Ascending aorta (tissue), 2 donors: ENCODE data around the gene PNO1. TPM values are rescaled to one million over a fixed set of nuclear protein-coding genes. Genes with fewer than 3 reads are reported as not detected.

Source experiments
- DNase-seq, 2 donors: peaks; one replicate each; pipeline ENCODE4 v3.0.0-alpha.2; 2019; ENCODE audit warnings: low spot score in 2 of 2
- H3K27ac ChIP-seq, 2 donors: fragments of 200-600 bp; sonication (generic); one replicate each; pipeline ENCODE4 v1.5.1; 2016 to 2017; ENCODE audit warnings: mild to moderate bottlenecking in 1 of 2
- H3K27me3 ChIP-seq: fragments of 200-600 bp; sonication (generic); one replicate; pipeline ENCODE4 v1.5.1; 2017
- H3K36me3 ChIP-seq, 2 donors: fragments of 200-600 bp; sonication (generic); one replicate each; pipeline ENCODE4 v1.5.1; 2016
- H3K4me1 ChIP-seq, 2 donors: fragments of 200-600 bp; sonication (generic); one replicate each; pipeline ENCODE4 v1.5.1; 2016 to 2017; ENCODE audit warnings: mild to moderate bottlenecking in 1 of 2
- H3K4me3 ChIP-seq, 2 donors: fragments of 200-600 bp; sonication (generic); one replicate each; pipeline ENCODE4 v1.5.1; 2016 to 2017; ENCODE audit warnings: mild to moderate bottlenecking in 1 of 2
- H3K9me3 ChIP-seq, 2 donors: fragments of 200-600 bp; sonication (generic); one replicate each; pipeline ENCODE4 v1.5.1; 2016
- intact Hi-C: fragments of 100-400 bp; cut with DNase I; formaldehyde crosslinking; loops from one replicate; pipeline ENCODE4 v1.15.1; 2023
- total RNA-seq: library from RNA; depleted of rRNA; stranded (reverse); fragments of >200 nt; gene quantifications from one replicate; pipeline ENCODE4 v1.1.0, GENCODE V29; 2016
- TF ChIP-seq, protein P1 (sequence below), 3 experiments: fragments of 200-600 bp in 2 of 3; fragments of 450-650 bp in 1 of 3; sonication (generic) in 2 of 3; IDR thresholded peaks; one replicate each; pipeline ENCODE4 v1.5.1; 2016 to 2019; ENCODE audit warnings: antibody characterized with exemption in 3 of 3, mild to moderate bottlenecking in 1 of 3, moderate library complexity in 1 of 3

Gene PNO1
- total RNA-seq, 1 donor from 2014 or later: 5.4 TPM

DNA sequence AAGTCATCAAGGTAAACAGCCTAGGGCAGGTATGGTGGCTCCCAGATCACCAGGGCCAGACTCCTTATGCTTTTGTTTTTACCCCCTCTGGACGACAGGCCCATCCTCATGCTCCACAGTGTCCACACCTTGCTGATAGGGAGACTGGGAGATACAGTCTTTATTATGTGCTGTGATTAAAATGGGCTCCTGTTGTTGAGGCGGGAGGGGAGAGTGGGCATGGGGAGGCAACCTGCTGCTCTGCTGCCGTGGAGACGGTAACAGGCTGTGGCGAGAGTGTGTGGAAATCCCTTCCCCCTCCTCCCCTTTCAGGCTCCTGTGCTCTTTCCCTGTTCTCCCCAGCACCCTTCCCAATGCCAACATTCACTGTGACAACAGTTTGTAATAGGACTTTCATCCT lies 38.2 kb upstream of the PNO1 start:
- TF ChIP-seq, protein P1, sequence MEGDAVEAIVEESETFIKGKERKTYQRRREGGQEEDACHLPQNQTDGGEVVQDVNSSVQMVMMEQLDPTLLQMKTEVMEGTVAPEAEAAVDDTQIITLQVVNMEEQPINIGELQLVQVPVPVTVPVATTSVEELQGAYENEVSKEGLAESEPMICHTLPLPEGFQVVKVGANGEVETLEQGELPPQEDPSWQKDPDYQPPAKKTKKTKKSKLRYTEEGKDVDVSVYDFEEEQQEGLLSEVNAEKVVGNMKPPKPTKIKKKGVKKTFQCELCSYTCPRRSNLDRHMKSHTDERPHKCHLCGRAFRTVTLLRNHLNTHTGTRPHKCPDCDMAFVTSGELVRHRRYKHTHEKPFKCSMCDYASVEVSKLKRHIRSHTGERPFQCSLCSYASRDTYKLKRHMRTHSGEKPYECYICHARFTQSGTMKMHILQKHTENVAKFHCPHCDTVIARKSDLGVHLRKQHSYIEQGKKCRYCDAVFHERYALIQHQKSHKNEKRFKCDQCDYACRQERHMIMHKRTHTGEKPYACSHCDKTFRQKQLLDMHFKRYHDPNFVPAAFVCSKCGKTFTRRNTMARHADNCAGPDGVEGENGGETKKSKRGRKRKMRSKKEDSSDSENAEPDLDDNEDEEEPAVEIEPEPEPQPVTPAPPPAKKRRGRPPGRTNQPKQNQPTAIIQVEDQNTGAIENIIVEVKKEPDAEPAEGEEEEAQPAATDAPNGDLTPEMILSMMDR (IDR thresholded peaks at IDR 0.05): no peak
- Histone ChIP-seq H3K4me1 (no peaks in the 10 kb centered on the region), H3K27ac (no peak overlapping the region), H3K36me3 (no peaks in the 10 kb centered on the region), H3K9me3 (no peaks in the 10 kb centered on the region), H3K4me3 (no peak overlapping the region), H3K27me3 (no peaks in the 10 kb centered on the region)
- DNase-seq: no peak
- intact Hi-C loops: no loop called here

DNA sequence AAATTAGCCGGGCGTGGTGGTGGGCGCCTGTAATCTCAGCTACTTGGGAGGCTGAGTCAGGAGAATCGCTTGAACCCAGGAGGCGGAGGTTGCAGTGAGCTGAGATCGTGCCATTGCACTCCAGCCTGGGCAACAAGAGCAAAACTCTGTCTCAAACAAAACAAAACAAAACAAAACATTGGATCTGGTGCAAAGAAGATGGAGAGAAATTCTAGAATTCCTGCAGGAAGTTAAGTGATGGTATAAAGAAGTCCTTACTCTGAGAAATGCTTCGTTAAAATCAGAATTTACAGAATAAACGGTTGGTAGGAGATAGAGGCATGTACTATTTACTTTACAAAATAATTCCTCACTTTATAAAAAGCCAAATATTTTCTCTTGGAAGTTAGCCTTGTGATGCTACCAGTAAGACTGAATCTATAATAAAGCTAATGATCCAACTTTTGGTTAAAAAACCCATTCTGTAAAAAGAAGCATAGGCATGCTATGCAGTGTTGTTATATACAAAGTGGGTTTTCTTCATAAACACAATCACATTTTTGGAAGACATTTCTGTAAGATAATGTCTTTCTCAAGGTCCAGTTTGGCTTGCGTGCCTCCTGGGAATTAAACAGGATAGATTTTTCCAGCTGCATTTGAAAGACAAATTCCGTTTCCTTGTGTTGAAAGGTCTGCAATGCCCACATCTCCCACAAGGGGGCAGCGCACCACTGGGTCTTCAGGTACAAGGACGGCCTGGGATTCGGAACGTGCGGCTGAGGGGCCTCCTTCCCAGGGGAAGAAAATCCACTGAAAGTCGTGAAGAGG lies 35.6 kb upstream of the PNO1 start:
- no peak overlapping the region for H3K4me3 ChIP-seq
- DNase-seq: peak; percentile 22 to 92
- intact Hi-C loops: loop anchor here (1.0 to 2.0 kb wide), 2 partner anchors 161 to 319 kb away; no protein-coding TSS in a partner anchor

GRCh38 chr2:68122680-68122964 lies 35.1 kb upstream of the PNO1 start:
- Histone ChIP-seq H3K36me3 (no peaks in the 10 kb centered on the region), H3K4me3 (no peak overlapping the region), H3K4me1 (no peaks in the 10 kb centered on the region), H3K27ac (no peak overlapping the region), H3K27me3 (no peaks in the 10 kb centered on the region), H3K9me3 (no peaks in the 10 kb centered on the region)
- TF ChIP-seq, protein P1 (IDR thresholded peaks at IDR 0.05): no peak
- no peak for DNase-seq
- intact Hi-C loops: loop anchor here (1.0 to 2.0 kb wide), 2 partner anchors 160 to 319 kb away; no protein-coding TSS in a partner anchor

More for the DNA sequence above, 35.6 kb upstream of the PNO1 start:
- Histone ChIP-seq H3K36me3 (no peaks in the 10 kb centered on the region), H3K4me1 (no peaks in the 10 kb centered on the region), H3K27ac (no peak overlapping the region), H3K27me3 (no peaks in the 10 kb centered on the region), H3K9me3 (no peaks in the 10 kb centered on the region)
- TF ChIP-seq, protein P1 (IDR thresholded peaks at IDR 0.05): peak; percentile 81 to 96 (median 90)

DNA sequence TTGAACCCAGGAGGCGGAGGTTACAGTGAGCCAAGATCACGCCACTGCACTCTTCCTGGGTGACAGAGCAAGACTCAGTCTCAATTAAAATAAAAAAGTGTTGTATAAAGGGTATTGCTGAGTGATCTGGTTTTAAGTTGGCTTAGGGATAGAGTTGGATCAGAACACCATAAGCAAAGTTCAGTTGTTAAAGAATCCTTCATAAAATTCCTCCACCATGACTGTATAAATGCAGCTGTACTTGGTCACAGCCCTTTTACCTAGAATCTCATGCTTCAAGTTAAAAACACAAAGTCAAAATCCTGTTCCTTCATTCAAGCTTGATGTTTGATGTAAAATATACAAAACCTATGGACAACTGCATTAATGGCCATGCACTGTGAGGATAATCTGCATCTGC lies 33.4 kb upstream of the PNO1 start:
- Histone ChIP-seq H3K4me3 (no peak overlapping the region), H3K36me3 (no peaks in the 10 kb centered on the region), H3K4me1 (no peaks in the 10 kb centered on the region), H3K9me3 (no peaks in the 10 kb centered on the region), H3K27ac (no peak overlapping the region), H3K27me3 (no peaks in the 10 kb centered on the region)
- intact Hi-C loops: no loop called here
- no peak for DNase-seq
- TF ChIP-seq, protein P1 (IDR thresholded peaks at IDR 0.05): no peak

GRCh38 chr2:68125821-68126220 lies 31.9 kb upstream of the PNO1 start:
- Histone ChIP-seq H3K4me3 (no peak overlapping the region), H3K9me3 (no peaks in the 10 kb centered on the region), H3K27ac (no peak overlapping the region), H3K36me3 (no peaks in the 10 kb centered on the region), H3K27me3 (no peaks in the 10 kb centered on the region), H3K4me1 (no peaks in the 10 kb centered on the region)
- TF ChIP-seq, protein P1 (IDR thresholded peaks at IDR 0.05): no peak
- intact Hi-C loops: no loop called here
- no peak for DNase-seq
